Measurements from ENCODE around the gene HYDIN.
"Not testable (repeated sequence)": the region's sequence is repeated elsewhere in the genome, so short reads cannot be mapped to it uniquely, and the experiment has no call there.

GRCh38 chr16:71157278-71157677 is 73.2 kb downstream of the HYDIN start:
- TF ChIP-seq, protein P1, sequence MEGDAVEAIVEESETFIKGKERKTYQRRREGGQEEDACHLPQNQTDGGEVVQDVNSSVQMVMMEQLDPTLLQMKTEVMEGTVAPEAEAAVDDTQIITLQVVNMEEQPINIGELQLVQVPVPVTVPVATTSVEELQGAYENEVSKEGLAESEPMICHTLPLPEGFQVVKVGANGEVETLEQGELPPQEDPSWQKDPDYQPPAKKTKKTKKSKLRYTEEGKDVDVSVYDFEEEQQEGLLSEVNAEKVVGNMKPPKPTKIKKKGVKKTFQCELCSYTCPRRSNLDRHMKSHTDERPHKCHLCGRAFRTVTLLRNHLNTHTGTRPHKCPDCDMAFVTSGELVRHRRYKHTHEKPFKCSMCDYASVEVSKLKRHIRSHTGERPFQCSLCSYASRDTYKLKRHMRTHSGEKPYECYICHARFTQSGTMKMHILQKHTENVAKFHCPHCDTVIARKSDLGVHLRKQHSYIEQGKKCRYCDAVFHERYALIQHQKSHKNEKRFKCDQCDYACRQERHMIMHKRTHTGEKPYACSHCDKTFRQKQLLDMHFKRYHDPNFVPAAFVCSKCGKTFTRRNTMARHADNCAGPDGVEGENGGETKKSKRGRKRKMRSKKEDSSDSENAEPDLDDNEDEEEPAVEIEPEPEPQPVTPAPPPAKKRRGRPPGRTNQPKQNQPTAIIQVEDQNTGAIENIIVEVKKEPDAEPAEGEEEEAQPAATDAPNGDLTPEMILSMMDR (conservative IDR thresholded peaks at IDR 0.05; ENCODE audit: low read length) = not testable (repeated sequence)
- TF ChIP-seq EZH2phosphoT487 (IDR thresholded peaks at IDR 0.05; ENCODE audit: borderline replicate concordance) = not testable (repeated sequence)

Data from Loucy (cell line).